AG04449 (cell line): ENCODE measurements around the gene TFCP2.
A peak's percentile ranks its signal among the peaks of the same experiment; 100 is the strongest.

ENCODE experiments used
- CTCF ChIA-PET: fragments of 350-600 bp; formaldehyde crosslinking; extraction: SDS; loops from one replicate; lab custom pipeline; 2021; ENCODE audit warnings: antibody characterized with exemption; lab: Yijun Ruan, JAX
- POLR2A ChIA-PET: fragments of 400-600, 350-600 bp; formaldehyde crosslinking; extraction: SDS; loops from one replicate; lab custom pipeline; 2020; ENCODE audit warnings: antibody characterized with exemption, inconsistent platforms; lab: Yijun Ruan, JAX
- DNase-seq: peaks from one replicate; pipeline ENCODE4 v3.0.0-alpha.2; 2010; ENCODE audit warnings: low read depth, low spot score
- H3K4me3 ChIP-seq: 2 replicates; pipeline ENCODE4 v1.5.1; 2011; ENCODE audit warnings: low read depth, mild to moderate bottlenecking, control low read depth, low read length
- TF ChIP-seq, protein P1 (sequence below): IDR thresholded peaks from one replicate; pipeline ENCODE4 v1.5.1; 2011; ENCODE audit warnings: mild to moderate bottlenecking, moderate library complexity, low read length, control low read depth, inconsistent platforms; ENCODE audit not compliant: insufficient read depth; ENCODE audit errors: missing control alignments

TFCP2 gene

DNA sequence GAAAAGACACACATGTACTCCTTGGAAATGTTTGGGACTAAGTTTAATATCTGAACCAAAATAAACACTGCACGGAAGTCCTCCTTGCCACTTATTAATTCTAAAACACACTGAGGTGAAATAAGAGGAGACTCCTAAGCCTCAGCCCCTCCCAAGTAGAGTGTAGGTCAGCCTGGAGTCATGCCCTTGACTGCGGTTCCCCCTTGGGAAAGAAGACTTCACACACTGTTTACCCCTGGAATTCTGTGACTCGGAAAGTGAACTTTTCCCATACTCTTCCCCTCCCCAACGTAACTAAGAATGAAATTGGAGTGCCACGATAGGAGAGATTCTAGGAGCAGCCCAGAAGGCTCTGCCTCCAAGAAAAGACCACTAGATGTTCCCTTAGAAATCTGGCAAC lies 8.6 kb upstream of the TFCP2 start:
- no peak overlapping the region for H3K4me3 ChIP-seq
- no peak for DNase-seq
- CTCF ChIA-PET = no interaction called here

DNA sequence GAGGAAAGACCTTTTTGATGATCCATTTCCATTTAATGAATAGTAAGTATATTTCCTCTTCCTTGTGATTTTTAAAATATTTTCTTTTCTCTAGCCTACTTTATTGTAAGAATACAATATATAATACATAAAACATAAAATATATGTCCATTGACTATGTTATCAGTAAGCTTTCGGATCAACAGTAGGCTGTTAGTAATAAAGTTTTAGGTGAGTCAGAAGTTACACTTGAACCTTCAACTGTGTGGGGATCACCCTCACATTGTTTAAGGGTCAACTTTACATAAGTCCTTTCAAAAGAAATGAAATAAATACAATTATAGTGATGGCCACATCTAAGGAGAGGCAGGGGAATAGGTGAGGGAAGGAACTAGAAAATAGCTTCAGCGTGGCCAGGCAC lies 5.0 kb upstream of the TFCP2 start:
- TF ChIP-seq, protein P1, sequence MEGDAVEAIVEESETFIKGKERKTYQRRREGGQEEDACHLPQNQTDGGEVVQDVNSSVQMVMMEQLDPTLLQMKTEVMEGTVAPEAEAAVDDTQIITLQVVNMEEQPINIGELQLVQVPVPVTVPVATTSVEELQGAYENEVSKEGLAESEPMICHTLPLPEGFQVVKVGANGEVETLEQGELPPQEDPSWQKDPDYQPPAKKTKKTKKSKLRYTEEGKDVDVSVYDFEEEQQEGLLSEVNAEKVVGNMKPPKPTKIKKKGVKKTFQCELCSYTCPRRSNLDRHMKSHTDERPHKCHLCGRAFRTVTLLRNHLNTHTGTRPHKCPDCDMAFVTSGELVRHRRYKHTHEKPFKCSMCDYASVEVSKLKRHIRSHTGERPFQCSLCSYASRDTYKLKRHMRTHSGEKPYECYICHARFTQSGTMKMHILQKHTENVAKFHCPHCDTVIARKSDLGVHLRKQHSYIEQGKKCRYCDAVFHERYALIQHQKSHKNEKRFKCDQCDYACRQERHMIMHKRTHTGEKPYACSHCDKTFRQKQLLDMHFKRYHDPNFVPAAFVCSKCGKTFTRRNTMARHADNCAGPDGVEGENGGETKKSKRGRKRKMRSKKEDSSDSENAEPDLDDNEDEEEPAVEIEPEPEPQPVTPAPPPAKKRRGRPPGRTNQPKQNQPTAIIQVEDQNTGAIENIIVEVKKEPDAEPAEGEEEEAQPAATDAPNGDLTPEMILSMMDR = no peak
- CTCF ChIA-PET = interaction anchor here (1.3 kb wide), 1 partner anchor 40 kb away, joined by 3 read pairs; the partner anchor contains the start of gene POU6F1
- no peak for DNase-seq
- H3K4me3 ChIP-seq = no peak overlapping the region
- POLR2A ChIA-PET = no interaction called here

More for the DNA sequence above, 8.6 kb upstream of the TFCP2 start:
- TF ChIP-seq, protein P1 = no peak
- POLR2A ChIA-PET = no interaction called here

DNA sequence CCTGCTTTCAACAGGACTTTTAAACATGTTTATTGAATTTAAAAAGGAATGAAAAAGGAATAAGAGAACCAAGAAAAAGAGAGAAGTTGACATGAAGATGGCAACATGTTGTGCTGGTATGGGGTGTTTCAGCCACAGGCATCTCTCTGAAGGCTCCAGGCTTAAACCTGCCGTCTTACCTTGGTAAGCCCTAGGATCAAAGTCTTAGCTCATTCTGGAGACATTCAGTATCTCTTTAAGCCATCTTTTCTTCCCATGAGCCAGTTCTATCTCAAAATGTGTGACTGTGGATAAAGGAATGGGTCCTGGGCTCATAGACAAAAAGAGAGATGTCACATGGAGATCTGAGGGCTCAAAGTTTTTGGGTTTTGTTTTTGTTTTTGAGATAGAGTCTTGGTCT lies 1.6 kb upstream of the TFCP2 start:
- CTCF ChIA-PET = no interaction called here
- TF ChIP-seq, protein P1 = no peak
- H3K4me3 ChIP-seq = no peak overlapping the region
- POLR2A ChIA-PET = no interaction called here
- DNase-seq = no peak

- CTCF ChIA-PET = interaction anchor here (1.5 kb wide), 1 partner anchor 169 kb away, joined by 6 read pairs; no protein-coding TSS in a partner anchor
- no peak for DNase-seq
- H3K4me3 ChIP-seq = peak overlapping the region; percentile 94
- TF ChIP-seq, protein P1 = no peak
- POLR2A ChIA-PET = no interaction called here
Observed at GRCh38 chr12:51171884-51172514, 936 bp downstream of the TFCP2 start.

DNA sequence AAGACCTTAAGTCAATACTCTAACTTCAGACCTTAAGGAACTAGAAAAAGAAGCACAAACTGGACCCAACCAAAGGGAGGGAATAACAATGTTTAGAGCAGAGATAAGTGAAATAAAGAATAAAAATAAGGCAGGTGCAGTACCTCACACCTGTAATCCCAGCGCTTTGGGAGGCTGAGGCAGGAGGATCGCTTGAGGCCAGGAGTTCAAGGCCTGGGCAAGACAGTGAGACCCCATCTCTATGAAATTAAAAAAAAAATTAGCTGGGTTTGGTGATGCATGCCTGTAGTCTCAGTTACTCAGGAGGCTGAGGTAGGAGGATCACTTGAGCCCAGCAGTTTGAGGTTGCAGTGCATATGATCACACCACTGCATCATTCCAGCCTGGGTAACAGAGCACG lies 9.1 kb downstream of the TFCP2 start:
- ChIA-PET POLR2A (no interaction called here), CTCF (no interaction called here)
- no peak for DNase-seq
- no peak overlapping the region for H3K4me3 ChIP-seq
- TF ChIP-seq, protein P1 = no peak

- TF ChIP-seq, protein P1 = no peak
- no peak overlapping the region for H3K4me3 ChIP-seq
- CTCF ChIA-PET = no interaction called here
- DNase-seq = no peak
- POLR2A ChIA-PET = no interaction called here
Observed at GRCh38 chr12:51162217-51162616, 10.7 kb downstream of the TFCP2 start.
